ENCODE results near the gene EXOC2.
A peak's percentile ranks its signal among the peaks of the same experiment; 100 is the strongest.
"Not testable (repeated sequence)": the region's sequence is repeated elsewhere in the genome, so short reads cannot be mapped to it uniquely, and the experiment has no call there.

EXOC2 gene

DNA sequence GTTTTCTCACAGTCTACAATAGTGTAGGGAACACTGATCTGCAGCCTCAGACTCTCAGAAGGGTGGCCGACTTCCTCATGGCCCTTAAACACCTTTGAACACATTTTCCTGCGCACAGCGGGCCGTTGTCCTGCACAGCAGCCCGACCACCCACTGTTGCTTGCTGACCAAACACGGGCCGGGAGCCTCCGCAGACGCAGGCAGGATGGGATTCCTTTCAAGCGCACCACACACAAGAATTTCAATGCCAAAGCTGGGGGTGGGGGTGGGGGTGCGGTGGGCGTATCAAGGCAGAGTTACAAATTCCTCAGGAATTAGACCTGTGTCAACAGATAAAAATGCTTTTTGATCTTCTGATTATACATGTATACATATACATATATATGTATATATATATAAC lies 110.6 kb downstream of the EXOC2 start:
- no peak overlapping the region for H3K9ac ChIP-seq (ENCODE audit: low read depth, low read length)
- H3K4me1 ChIP-seq (ENCODE audit: insufficient read depth, low read length) = peaks cover 20% of the 10 kb centered on the region
- H3K9me3 ChIP-seq (ENCODE audit: control insufficient read depth, insufficient read depth, low read length) = no peaks in the 10 kb centered on the region
- no peaks in the 10 kb centered on the region; the same call in 1 of the 2 replicates for H3K36me3 ChIP-seq (ENCODE audit: insufficient read depth, low read length)

DNA sequence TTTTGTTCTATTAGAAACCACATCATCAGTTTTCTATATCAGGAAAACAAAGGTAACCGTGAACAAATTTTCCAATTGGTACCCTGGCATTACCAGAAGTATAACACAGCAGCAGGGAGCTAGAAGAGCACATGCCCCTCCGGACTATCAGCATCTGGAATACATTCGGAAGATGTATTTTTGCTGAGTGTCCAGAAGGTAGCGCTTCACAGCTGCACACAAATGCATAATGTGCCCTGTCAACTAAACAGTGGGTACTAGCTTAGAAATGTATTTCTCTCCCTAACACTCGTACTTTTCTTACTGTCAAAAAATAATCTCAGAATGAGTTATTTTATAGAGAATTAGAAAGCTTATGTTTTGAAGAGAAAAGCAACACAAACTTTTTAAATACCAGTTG lies 113.6 kb downstream of the EXOC2 start:
- Histone ChIP-seq H3K36me3 (ENCODE audit: insufficient read depth, low read length) (peaks cover 8% of the 10 kb centered on the region; the same call in 1 of the 2 replicates), H3K4me1 (ENCODE audit: insufficient read depth, low read length) (peaks cover 16% of the 10 kb centered on the region), H3K9ac (ENCODE audit: low read depth, low read length) (no peak overlapping the region), H3K9me3 (ENCODE audit: control insufficient read depth, insufficient read depth, low read length) (no peaks in the 10 kb centered on the region)

DNA sequence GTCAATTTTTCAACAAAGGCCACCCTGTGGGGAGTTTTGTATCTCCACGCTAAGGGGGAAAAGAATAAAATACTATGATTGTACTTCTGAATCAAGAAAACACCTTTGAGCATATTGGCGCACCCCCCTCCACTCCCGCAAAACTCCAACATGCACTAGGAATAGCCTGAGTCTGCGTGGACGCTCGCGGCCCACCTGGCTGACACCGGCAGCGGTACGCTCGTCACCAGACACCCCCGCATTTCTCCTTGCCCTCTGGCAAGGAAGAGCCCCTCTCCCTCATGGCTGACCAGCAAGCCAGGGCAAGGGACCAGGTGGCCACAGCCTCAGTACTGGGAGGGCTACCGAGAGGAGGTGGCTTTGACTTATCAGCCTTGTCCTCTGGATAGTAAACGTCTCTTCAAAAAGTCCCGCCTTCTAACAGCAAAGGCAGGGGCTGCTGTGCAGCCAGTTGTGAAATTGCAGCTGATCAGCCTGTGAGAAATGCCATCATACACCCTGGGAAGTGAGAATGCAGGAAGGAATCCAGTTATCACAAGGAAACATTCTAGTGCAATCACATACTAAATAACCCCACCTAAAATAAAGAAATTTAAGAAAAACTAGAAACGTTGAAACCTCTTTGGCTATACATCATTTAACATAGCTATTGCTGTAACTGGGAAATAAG lies 120.2 kb downstream of the EXOC2 start:
- Histone ChIP-seq H3K4me1 (ENCODE audit: insufficient read depth, low read length) (no peaks in the 10 kb centered on the region), H3K36me3 (ENCODE audit: insufficient read depth, low read length) (peaks cover 10% of the 10 kb centered on the region; the same call in 1 of the 2 replicates), H3K9me3 (ENCODE audit: control insufficient read depth, insufficient read depth, low read length) (no peaks in the 10 kb centered on the region), H3K9ac (ENCODE audit: low read depth, low read length) (no peak overlapping the region)

DNA sequence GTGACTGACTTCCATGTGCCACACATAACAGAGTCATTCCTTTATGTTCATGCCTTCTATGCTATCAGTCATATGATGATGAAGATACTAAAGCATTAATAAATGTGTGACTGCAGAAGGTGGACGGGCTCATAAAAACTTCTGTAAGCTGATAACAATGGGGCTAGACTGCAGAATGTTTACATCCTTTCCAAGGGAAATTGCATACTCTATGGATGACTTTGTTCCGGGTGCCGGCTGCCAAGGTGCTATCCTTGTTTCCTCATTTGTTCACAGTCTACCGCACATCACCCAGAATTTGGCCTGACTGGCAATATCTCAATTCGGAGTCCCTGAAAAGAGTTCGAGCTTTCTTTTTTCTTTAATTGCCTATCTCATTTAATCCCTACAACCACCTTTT lies 121.0 kb downstream of the EXOC2 start:
- Histone ChIP-seq H3K36me3 (ENCODE audit: insufficient read depth, low read length) (peaks cover 10% of the 10 kb centered on the region; the same call in 1 of the 2 replicates), H3K9ac (ENCODE audit: low read depth, low read length) (no peak overlapping the region), H3K9me3 (ENCODE audit: control insufficient read depth, insufficient read depth, low read length) (no peaks in the 10 kb centered on the region), H3K4me1 (ENCODE audit: insufficient read depth, low read length) (no peaks in the 10 kb centered on the region)

DNA sequence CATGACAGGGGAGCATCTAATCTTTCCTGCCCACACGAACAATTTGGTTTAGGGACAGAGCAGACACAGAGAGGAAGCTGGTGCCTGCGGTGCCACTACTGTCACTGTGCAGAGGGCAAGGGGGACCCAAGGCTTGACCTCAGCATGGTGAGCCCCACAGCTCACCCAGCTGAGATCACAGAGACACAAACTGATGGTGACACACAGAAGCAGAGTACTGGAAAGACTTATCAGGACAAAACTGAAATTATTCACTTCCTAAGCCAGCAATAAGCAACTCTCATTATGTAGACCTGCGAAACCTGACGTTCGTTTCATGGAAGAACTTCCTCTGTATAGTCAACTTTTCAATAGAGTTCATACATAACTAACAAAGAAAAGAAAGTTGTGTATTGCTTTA lies 122.1 kb downstream of the EXOC2 start:
- Histone ChIP-seq H3K4me1 (ENCODE audit: insufficient read depth, low read length) (no peaks in the 10 kb centered on the region), H3K9ac (ENCODE audit: low read depth, low read length) (no peak overlapping the region), H3K9me3 (ENCODE audit: control insufficient read depth, insufficient read depth, low read length) (no peaks in the 10 kb centered on the region), H3K36me3 (ENCODE audit: insufficient read depth, low read length) (peaks cover 10% of the 10 kb centered on the region; the same call in 1 of the 2 replicates)

DNA sequence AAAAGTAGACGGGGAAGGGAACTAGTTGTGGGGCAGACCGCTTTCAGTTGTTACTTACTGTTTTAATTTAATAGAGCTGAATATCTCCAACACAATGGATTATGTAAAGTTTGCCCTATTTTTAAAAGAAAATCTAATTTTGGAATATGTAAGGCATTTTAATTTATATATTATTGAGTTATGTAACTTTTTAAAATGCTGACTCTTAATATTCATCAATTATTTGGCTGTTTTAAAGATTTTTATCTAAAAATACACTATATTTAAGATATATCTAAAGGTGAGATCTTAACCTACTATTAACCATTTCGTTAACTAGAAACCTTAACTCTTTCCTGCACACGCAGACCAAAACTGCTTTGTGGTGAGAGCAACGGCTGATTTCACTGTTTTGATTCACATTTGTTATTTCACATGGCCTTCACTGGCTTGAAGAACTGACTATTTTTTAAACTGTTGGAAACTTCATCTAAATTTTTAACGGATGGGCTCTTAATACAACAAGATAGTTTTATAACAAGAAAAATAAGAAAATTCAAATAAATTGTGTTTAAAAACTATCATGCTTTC lies 123.9 kb downstream of the EXOC2 start:
- Histone ChIP-seq H3K9me3 (ENCODE audit: control insufficient read depth, insufficient read depth, low read length) (no peaks in the 10 kb centered on the region), H3K4me1 (ENCODE audit: insufficient read depth, low read length) (no peaks in the 10 kb centered on the region), H3K9ac (ENCODE audit: low read depth, low read length) (no peak overlapping the region), H3K36me3 (ENCODE audit: insufficient read depth, low read length) (peaks cover 1% of the 10 kb centered on the region; the same call in 1 of the 2 replicates)

DNA sequence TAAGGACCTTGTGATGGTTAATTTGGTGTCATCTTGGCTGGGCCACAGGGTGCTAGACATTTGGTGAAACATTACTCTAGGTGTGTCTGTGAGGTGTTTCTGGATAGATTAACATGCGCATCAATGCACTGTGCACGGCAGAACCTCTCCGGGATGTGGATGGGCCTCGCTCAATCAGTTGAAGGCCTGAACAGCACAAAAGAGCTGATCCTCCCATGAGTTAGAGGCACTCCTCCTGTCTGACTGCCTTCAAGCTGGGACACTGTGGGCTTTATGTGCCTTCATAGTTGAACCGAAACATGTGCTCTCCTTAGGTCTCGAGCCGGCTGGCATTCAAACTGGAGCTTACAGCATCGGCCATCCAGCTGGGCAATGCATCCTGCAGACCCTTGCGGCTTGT lies 124.9 kb downstream of the EXOC2 start:
- no peak overlapping the region for H3K9ac ChIP-seq (ENCODE audit: low read depth, low read length)
- peaks cover 3% of the 10 kb centered on the region; the same call in 1 of the 2 replicates for H3K36me3 ChIP-seq (ENCODE audit: insufficient read depth, low read length)
- H3K4me1 ChIP-seq (ENCODE audit: insufficient read depth, low read length) = no peaks in the 10 kb centered on the region
- no peaks in the 10 kb centered on the region for H3K9me3 ChIP-seq (ENCODE audit: control insufficient read depth, insufficient read depth, low read length)

DNA sequence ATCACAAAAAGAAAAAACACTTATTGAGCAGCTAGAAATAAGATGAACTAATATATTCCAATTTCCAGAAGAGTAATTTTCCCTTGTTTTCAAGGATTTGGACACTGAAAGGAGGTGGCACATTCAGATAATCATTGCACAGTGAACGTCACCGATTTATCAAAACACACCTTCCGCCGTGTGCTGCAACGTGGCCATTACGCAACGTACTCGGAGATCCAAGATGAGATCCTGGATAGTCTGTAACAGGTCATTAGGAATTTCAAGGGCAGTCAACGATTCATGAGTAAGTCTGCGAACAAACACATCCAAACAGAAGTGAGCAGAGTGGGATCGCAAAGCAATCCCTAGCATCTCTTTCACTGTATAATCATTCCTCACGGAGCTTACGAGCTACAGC lies 129.1 kb downstream of the EXOC2 start:
- Histone ChIP-seq H3K4me1 (ENCODE audit: insufficient read depth, low read length) (no peaks in the 10 kb centered on the region), H3K9me3 (ENCODE audit: control insufficient read depth, insufficient read depth, low read length) (no peaks in the 10 kb centered on the region), H3K9ac (ENCODE audit: low read depth, low read length) (no peak overlapping the region), H3K36me3 (ENCODE audit: insufficient read depth, low read length) (0 out of 2 replicates have a peak, but pooled peaks cover 3% of the 10 kb centered on the region)

DNA sequence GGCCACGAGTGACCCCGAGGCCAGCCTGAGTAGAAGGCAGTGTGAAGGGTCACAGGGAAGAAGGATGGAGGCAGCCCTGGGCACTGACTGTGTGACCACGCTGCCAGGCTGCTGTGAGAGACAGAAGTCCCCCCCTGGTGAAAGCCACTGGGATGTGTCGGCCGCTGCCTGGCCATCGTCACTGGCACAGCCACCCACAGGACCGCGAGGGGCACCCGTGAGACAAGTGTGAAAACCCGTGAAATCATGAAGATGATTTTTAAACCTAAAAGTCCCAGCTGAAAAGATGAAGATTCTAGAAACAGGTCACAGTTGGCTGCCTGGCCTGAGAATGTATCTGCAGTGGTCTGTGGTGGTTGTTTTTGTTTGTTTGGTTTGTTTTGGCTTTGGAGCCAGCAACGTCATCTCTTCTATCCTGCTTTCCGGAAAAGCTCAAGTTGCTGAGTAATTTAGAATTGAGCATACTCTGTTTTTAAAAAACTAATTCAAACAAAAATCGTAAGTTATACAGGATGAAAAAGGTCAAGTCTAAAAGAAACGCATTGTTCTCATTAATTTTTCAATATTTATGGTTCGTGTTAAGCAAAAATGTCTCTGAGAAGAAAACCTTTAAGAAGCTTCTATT lies 130.8 kb downstream of the EXOC2 start:
- H3K36me3 ChIP-seq (ENCODE audit: insufficient read depth, low read length) = peaks cover 6% of the 10 kb centered on the region; the same call in 1 of the 2 replicates
- no peaks in the 10 kb centered on the region for H3K9me3 ChIP-seq (ENCODE audit: control insufficient read depth, insufficient read depth, low read length)
- H3K4me1 ChIP-seq (ENCODE audit: insufficient read depth, low read length) = no peaks in the 10 kb centered on the region
- H3K9ac ChIP-seq (ENCODE audit: low read depth, low read length) = no peak overlapping the region

DNA sequence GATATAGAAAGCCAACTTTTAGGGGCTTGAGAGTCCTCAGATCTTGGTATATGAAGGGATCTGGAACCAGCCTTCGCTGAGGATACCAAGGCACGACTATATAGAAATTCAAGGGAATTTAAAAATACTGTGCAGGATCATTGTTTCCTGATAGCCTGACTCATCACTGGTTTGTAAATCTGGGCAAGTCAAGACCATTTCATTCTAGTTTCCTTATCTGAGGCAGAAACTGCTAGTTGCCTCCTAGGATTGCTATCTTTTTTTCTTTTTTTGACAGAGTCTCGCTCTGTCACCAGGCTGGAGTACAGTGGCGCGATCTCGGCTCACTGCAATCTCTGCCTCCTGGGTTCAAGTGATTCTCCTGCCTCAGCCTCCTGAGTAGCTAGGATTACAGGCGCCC lies 131.6 kb downstream of the EXOC2 start:
- H3K36me3 ChIP-seq (ENCODE audit: insufficient read depth, low read length); H3K9me3 ChIP-seq (ENCODE audit: control insufficient read depth, insufficient read depth, low read length): not testable (repeated sequence)

DNA sequence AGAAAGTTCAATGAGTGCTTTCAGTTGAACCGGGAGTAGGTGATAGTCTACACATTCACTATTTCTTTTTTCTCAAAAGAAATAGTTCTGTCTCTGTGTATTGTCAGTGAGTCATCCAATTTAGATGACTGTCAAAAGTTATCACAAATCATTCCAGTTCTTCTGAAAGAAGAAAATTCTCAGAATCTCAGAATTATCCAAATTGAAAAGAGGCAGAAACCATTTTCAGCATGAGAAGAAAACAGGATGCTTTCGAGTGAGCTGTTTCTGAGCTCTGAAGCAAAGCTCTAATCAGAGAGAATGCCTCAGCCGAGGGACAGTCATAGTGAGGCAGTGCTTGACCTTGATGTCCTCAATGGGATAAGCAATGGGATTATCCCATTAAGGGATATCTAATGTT lies 134.0 kb downstream of the EXOC2 start:
- Histone ChIP-seq H3K9me3 (ENCODE audit: control insufficient read depth, insufficient read depth, low read length) (no peaks in the 10 kb centered on the region), H3K36me3 (ENCODE audit: insufficient read depth, low read length) (peaks cover 8% of the 10 kb centered on the region), H3K9ac (ENCODE audit: low read depth, low read length) (no peak overlapping the region), H3K4me1 (ENCODE audit: insufficient read depth, low read length) (no peaks in the 10 kb centered on the region)

More for the DNA sequence above, 131.6 kb downstream of the EXOC2 start:
- not testable (repeated sequence) for H3K9ac ChIP-seq (ENCODE audit: low read depth, low read length); H3K4me1 ChIP-seq (ENCODE audit: insufficient read depth, low read length)

DNA sequence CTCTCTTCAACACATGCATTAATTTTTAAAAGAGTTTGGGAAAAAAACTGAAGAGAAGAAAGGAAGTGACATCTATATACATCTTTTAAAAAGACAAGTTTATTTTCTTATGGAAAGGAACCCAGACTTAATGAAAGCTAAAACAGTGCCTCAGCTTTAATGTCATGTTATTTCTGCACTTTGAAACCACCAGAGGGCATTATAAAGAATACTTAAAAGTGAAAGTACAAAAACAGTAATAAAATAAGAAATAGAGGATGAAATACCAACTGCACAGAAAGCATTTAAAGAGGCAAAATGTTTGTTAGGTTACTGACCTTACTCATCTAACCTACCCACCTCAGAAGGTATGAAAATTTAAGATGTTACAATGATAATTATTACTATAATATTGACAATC lies 134.8 kb downstream of the EXOC2 start:
- H3K9me3 ChIP-seq (ENCODE audit: control insufficient read depth, insufficient read depth, low read length) = no peaks in the 10 kb centered on the region
- H3K36me3 ChIP-seq (ENCODE audit: insufficient read depth, low read length) = peaks cover 7% of the 10 kb centered on the region
- H3K4me1 ChIP-seq (ENCODE audit: insufficient read depth, low read length) = no peaks in the 10 kb centered on the region
- H3K9ac ChIP-seq (ENCODE audit: low read depth, low read length) = no peak overlapping the region

DNA sequence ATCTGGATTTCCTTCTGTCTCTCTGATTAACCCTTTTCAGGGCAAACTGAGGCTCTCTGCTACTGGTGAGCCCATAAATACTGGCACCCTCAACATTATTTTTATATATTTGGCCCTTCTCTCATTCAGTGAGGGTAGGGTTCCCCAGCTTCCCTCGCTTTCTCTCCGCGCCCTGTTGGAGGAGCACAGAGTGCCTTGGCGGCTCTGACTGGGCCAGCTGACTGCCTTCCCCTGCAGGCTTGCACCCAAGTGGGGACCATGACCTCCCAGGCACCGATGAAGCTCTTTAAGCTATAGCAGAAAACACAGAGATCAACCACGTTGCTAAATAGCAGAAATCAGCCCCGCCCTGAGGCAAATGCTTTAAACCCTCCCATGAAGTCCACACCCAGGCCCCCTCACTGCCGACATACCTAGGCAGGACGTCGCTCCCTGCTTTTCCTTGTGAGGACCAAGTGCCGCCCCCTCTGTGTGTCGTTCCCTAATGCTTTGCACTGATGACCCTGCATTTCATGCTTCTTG lies 141.0 kb downstream of the EXOC2 start:
- peak overlapping the region; percentile 14; the same call in 1 of the 2 replicates for H3K9ac ChIP-seq (ENCODE audit: low read depth, low read length)
- peaks cover 19% of the 10 kb centered on the region for H3K4me1 ChIP-seq (ENCODE audit: insufficient read depth, low read length)
- no peaks in the 10 kb centered on the region for H3K9me3 ChIP-seq (ENCODE audit: control insufficient read depth, insufficient read depth, low read length)
- peaks cover 8% of the 10 kb centered on the region; the same call in 1 of the 2 replicates for H3K36me3 ChIP-seq (ENCODE audit: insufficient read depth, low read length)

DNA sequence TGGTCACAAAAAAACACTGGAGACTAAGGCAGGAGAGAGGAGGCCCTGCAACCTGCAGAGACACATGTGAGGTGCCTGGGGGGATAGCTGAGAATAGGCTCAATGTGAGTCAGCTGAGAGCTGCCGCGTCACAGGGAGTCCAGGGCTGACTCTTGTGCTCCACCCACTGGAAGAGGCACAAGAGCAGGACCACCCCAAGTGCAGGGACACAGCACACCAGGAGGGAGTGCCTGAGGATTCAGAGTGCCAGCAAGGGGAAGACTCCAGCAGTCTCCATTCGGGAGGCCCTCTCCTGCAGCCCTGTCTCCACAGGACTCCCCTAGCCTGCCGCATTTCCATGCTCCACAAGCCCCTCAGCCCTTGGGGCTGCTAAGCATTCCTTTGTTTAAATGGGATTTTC lies 141.5 kb downstream of the EXOC2 start:
- no peaks in the 10 kb centered on the region for H3K9me3 ChIP-seq (ENCODE audit: control insufficient read depth, insufficient read depth, low read length)
- H3K4me1 ChIP-seq (ENCODE audit: insufficient read depth, low read length) = peaks cover 19% of the 10 kb centered on the region
- H3K36me3 ChIP-seq (ENCODE audit: insufficient read depth, low read length) = peaks cover 4% of the 10 kb centered on the region; the same call in 1 of the 2 replicates
- H3K9ac ChIP-seq (ENCODE audit: low read depth, low read length) = peak overlapping the region; percentile 14; the same call in 1 of the 2 replicates

DNA sequence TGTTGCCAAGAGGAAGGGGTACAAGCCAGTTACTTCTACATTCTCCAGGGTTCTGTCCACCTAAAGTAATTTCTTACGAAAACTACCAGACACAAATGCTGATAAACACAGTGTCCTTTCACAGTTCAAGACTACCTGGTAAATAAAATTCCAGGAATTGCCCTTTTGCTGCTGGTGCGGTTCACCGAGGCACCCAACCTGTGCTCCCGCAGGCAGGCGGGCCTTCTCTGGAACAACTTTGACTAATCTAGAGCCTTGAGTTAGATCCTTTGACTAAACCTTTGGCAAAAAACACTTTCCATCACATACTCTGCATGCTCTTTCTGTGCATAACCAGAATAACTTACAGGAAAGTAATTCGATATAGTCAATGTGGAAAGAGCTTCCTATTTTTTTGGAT lies 143.0 kb downstream of the EXOC2 start:
- Histone ChIP-seq H3K9me3 (ENCODE audit: control insufficient read depth, insufficient read depth, low read length) (no peaks in the 10 kb centered on the region), H3K36me3 (ENCODE audit: insufficient read depth, low read length) (peaks cover 3% of the 10 kb centered on the region)

More for the DNA sequence above, 143.0 kb downstream of the EXOC2 start:
- Histone ChIP-seq H3K4me1 (ENCODE audit: insufficient read depth, low read length) (peaks cover 19% of the 10 kb centered on the region), H3K9ac (ENCODE audit: low read depth, low read length) (no peak overlapping the region)

All from ES-I3 (cell line).